K562 (cell line): ENCODE measurements around the gene PLCG2. TPM values are rescaled to one million over a fixed set of nuclear protein-coding genes. Genes with fewer than 3 reads are reported as not detected.

ENCODE experiments used
- ADNP ChIP-seq: fragments of 200-800 bp; sonication (Bioruptor generic); IDR thresholded peaks from 2 replicates; pipeline ENCODE4 v1.6.1; 2016; ENCODE audit warnings: missing genetic modification characterization, missing compliant biosample characterization
- CBFA2T3 ChIP-seq: fragments of 450-650 bp; IDR thresholded peaks from 2 replicates; pipeline ENCODE4 v1.6.1; 2017
- CBX2 ChIP-seq: fragments of 200-600 bp; sonication (generic); IDR thresholded peaks from one replicate; pipeline ENCODE4 v1.6.1; 2012; ENCODE audit warnings: mild to moderate bottlenecking, low read length, inconsistent platforms; ENCODE audit not compliant: insufficient read depth, poor library complexity, severe bottlenecking
- DPF2 ChIP-seq: fragments of 450-650 bp; IDR thresholded peaks from 2 replicates; pipeline ENCODE4 v1.6.1; 2016
- ESRRA ChIP-seq: fragments of 450-650 bp; IDR thresholded peaks from 2 replicates; pipeline ENCODE4 v1.6.1; 2014; ENCODE audit warnings: low read depth, mild to moderate bottlenecking, moderate library complexity, borderline replicate concordance
- FOXK2 ChIP-seq, 2 experiments: fragments of 450-650 bp; IDR thresholded peaks in 1 of 2; conservative IDR thresholded peaks in 1 of 2; 2 replicates each; pipeline ENCODE4 v1.6.1; 2016; ENCODE audit warnings: low read depth in 2 of 2, mild to moderate bottlenecking in 1 of 2
- HIVEP1 ChIP-seq: fragments of 250-450 bp; sonication (Bioruptor Pico); IDR thresholded peaks from 2 replicates; pipeline ENCODE4 v1.4.0; 2020; ENCODE audit warnings: mild to moderate bottlenecking
- JUNB ChIP-seq: fragments of 450-650 bp; formaldehyde crosslinking; conservative IDR thresholded peaks from 2 replicates; pipeline ENCODE4 v1.4.0; 2020; ENCODE audit warnings: mild to moderate bottlenecking
- KLF13 ChIP-seq: fragments of 450-650 bp; IDR thresholded peaks from 2 replicates; pipeline ENCODE4 v1.6.1; 2016; ENCODE audit warnings: missing genetic modification characterization, low read depth, mild to moderate bottlenecking, missing compliant biosample characterization, moderate library complexity, borderline replicate concordance
- MAFF ChIP-seq: IDR thresholded peaks from 2 replicates; pipeline ENCODE4 v1.6.1; 2012; ENCODE audit warnings: low read length, improper control_type of control experiment
- SMARCA5 ChIP-seq: fragments of 450-650 bp; IDR thresholded peaks from 2 replicates; pipeline ENCODE4 v1.6.1; 2016
- ZKSCAN3 ChIP-seq: fragments of 250-450 bp; sonication (Bioruptor Pico); IDR thresholded peaks from 2 replicates; pipeline ENCODE4 v1.4.0; 2020
- ZNF184 ChIP-seq: sonication (generic); formaldehyde crosslinking; IDR thresholded peaks from 2 replicates; pipeline ENCODE4 v1.5.0; 2020; ENCODE audit warnings: missing genetic modification reagents
- ZNF24 ChIP-seq: fragments of 450-650 bp; IDR thresholded peaks from 2 replicates; pipeline ENCODE4 v1.6.1; 2016
- polyA plus RNA-seq, 8 experiments: library from polyadenylated mRNA; depleted of rRNA in 4 of 8; stranded (reverse) in 5 of 8; unstranded in 3 of 8; fragments of >200 nt; fragmentation: Nextera tagmentation in 2 of 8; fragmentation: Illumina TruSeq in 1 of 8; extraction: Ambion mirVana in 2 of 8; extraction: Trizol in 1 of 8; gene quantifications; 2 replicates each; pipeline versions ENCODE4 v1.2.1 to v1.2.3, GENCODE V29; 2011 to 2014; ENCODE audit warnings: inconsistent platforms in 1 of 8, missing spikeins in 1 of 8
- total RNA-seq, 7 experiments: library from RNA; depleted of rRNA in 6 of 7; stranded (reverse); fragments of >200 nt in 6 of 7; fragmentation: Illumina TruSeq in 2 of 7; extraction: Trizol in 2 of 7; gene quantifications; 2 replicates each; pipeline versions ENCODE4 v1.2.1 to v1.2.3, GENCODE V29; 2011 to 2021; ENCODE audit warnings: low replicate concordance in 1 of 7
- TF ChIP-seq, protein P1 (sequence below), 3 experiments: IDR thresholded peaks in 2 of 3; conservative IDR thresholded peaks in 1 of 3; 2 replicates each; pipeline ENCODE4 v1.5.1; 2011 to 2012; ENCODE audit warnings: low read length in 3 of 3, mild to moderate bottlenecking in 3 of 3, control low read depth in 2 of 3, improper control_type of control experiment in 1 of 3, inconsistent platforms in 1 of 3, low read depth in 1 of 3, mixed read lengths in 1 of 3, moderate library complexity in 1 of 3; ENCODE audit not compliant: insufficient read depth in 2 of 3
- TF ChIP-seq, protein P2 (sequence below): fragments of 450-650 bp; formaldehyde crosslinking; IDR thresholded peaks from 2 replicates; pipeline ENCODE4 v1.4.0; 2020; ENCODE audit warnings: mild to moderate bottlenecking, moderate library complexity
- TF ChIP-seq, protein P3 (sequence below), 2 experiments: fragments of 450-650 bp in 1 of 2; sonication (generic) in 1 of 2; formaldehyde crosslinking in 1 of 2; IDR thresholded peaks; 2 replicates each; pipeline versions ENCODE4 v1.7.1 to v1.9.0; 2016 to 2022; ENCODE audit warnings: inconsistent platforms in 1 of 2, mild to moderate bottlenecking in 1 of 2, missing genetic modification reagents in 1 of 2

The PLCG2 gene
- total and polyA plus RNA-seq, 9 of the 15 experiments (the other 6 are each of a cell fraction or from before 2014, with no cell fraction given): 0.94 to 7.1 (median 3.1) TPM

DNA sequence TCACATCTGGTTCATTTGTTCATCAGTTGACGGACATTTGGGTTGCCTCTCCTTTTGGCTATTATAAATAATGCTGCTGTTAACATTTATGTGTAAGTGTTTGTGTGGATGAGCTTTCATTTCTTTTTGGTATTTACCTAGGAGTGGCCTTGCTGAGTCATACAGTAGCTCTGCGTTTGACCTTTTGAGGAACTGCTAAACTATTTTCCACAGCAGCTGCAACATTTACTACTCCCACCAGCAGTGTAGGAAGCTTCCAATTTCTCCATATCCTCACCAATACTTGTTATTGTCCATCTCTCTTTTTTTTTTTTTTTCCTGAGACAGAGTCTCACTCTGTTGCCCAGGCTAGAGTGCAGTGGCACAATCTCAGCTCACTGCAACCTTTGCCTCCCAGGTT is 20.7 kb upstream of the PLCG2 start (continued):
- no peak for TF ChIP-seq ZKSCAN3 (CRISPR knock-in tag)
- no peak for TF ChIP-seq CBX2
- TF ChIP-seq, protein P1, sequence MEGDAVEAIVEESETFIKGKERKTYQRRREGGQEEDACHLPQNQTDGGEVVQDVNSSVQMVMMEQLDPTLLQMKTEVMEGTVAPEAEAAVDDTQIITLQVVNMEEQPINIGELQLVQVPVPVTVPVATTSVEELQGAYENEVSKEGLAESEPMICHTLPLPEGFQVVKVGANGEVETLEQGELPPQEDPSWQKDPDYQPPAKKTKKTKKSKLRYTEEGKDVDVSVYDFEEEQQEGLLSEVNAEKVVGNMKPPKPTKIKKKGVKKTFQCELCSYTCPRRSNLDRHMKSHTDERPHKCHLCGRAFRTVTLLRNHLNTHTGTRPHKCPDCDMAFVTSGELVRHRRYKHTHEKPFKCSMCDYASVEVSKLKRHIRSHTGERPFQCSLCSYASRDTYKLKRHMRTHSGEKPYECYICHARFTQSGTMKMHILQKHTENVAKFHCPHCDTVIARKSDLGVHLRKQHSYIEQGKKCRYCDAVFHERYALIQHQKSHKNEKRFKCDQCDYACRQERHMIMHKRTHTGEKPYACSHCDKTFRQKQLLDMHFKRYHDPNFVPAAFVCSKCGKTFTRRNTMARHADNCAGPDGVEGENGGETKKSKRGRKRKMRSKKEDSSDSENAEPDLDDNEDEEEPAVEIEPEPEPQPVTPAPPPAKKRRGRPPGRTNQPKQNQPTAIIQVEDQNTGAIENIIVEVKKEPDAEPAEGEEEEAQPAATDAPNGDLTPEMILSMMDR (IDR thresholded peaks at IDR 0.05 in 2 of 3, conservative IDR thresholded peaks at IDR 0.05 in 1 of 3; ENCODE audit: insufficient read depth in 2 of 3, low read depth in 1 of 3, low read length in 3 of 3): no peak
- no peak for TF ChIP-seq ZNF24
- TF ChIP-seq, protein P2, sequence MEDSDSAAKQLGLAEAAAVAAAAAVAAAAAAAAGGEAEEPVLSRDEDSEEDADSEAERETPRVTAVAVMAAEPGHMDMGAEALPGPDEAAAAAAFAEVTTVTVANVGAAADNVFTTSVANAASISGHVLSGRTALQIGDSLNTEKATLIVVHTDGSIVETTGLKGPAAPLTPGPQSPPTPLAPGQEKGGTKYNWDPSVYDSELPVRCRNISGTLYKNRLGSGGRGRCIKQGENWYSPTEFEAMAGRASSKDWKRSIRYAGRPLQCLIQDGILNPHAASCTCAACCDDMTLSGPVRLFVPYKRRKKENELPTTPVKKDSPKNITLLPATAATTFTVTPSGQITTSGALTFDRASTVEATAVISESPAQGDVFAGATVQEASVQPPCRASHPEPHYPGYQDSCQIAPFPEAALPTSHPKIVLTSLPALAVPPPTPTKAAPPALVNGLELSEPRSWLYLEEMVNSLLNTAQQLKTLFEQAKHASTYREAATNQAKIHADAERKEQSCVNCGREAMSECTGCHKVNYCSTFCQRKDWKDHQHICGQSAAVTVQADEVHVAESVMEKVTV (CRISPR knock-in tag): no peak
- peak in 1 of 2 experiments; percentile 13; a peak in 1 of 4 replicates for TF ChIP-seq FOXK2 (conservative IDR thresholded peaks at IDR 0.05 in 1 of 2, IDR thresholded peaks at IDR 0.05 in 1 of 2; ENCODE audit: low read depth in 2 of 2)
- TF ChIP-seq ESRRA: peak; percentile 46; the same call in 1 of the 2 replicates
- TF ChIP-seq, protein P3, sequence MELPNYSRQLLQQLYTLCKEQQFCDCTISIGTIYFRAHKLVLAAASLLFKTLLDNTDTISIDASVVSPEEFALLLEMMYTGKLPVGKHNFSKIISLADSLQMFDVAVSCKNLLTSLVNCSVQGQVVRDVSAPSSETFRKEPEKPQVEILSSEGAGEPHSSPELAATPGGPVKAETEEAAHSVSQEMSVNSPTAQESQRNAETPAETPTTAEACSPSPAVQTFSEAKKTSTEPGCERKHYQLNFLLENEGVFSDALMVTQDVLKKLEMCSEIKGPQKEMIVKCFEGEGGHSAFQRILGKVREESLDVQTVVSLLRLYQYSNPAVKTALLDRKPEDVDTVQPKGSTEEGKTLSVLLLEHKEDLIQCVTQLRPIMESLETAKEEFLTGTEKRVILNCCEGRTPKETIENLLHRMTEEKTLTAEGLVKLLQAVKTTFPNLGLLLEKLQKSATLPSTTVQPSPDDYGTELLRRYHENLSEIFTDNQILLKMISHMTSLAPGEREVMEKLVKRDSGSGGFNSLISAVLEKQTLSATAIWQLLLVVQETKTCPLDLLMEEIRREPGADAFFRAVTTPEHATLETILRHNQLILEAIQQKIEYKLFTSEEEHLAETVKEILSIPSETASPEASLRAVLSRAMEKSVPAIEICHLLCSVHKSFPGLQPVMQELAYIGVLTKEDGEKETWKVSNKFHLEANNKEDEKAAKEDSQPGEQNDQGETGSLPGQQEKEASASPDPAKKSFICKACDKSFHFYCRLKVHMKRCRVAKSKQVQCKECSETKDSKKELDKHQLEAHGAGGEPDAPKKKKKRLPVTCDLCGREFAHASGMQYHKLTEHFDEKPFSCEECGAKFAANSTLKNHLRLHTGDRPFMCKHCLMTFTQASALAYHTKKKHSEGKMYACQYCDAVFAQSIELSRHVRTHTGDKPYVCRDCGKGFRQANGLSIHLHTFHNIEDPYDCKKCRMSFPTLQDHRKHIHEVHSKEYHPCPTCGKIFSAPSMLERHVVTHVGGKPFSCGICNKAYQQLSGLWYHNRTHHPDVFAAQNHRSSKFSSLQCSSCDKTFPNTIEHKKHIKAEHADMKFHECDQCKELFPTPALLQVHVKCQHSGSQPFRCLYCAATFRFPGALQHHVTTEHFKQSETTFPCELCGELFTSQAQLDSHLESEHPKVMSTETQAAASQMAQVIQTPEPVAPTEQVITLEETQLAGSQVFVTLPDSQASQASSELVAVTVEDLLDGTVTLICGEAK (IDR thresholded peaks at IDR 0.05): no peak
- TF ChIP-seq, protein P3 (CRISPR knock-in tag; IDR thresholded peaks at IDR 0.05): no peak
- no peak for TF ChIP-seq JUNB (CRISPR knock-in tag)
- peak; percentile 81 for TF ChIP-seq ZNF184
- TF ChIP-seq CBFA2T3: no peak
- TF ChIP-seq SMARCA5: 0 out of 2 replicates have a peak, but pooled peaks have one; percentile 40
- peak; percentile 32; the same call in 1 of the 2 replicates for TF ChIP-seq ADNP (tag)
- peak; percentile 60 for TF ChIP-seq DPF2
- TF ChIP-seq HIVEP1: no peak
- no peak for TF ChIP-seq KLF13 (tag)
- TF ChIP-seq MAFF: peak; percentile 70; the same call in 1 of the 2 replicates
